ENCODE measurements around the gene YDJC. TPM values are rescaled to one million over a fixed set of nuclear protein-coding genes. Genes with fewer than 3 reads are reported as not detected.

YDJC gene
- total RNA-seq, 4 donors from 2014 or later: 5.2 to 10.8 (median 6.3) TPM

DNA sequence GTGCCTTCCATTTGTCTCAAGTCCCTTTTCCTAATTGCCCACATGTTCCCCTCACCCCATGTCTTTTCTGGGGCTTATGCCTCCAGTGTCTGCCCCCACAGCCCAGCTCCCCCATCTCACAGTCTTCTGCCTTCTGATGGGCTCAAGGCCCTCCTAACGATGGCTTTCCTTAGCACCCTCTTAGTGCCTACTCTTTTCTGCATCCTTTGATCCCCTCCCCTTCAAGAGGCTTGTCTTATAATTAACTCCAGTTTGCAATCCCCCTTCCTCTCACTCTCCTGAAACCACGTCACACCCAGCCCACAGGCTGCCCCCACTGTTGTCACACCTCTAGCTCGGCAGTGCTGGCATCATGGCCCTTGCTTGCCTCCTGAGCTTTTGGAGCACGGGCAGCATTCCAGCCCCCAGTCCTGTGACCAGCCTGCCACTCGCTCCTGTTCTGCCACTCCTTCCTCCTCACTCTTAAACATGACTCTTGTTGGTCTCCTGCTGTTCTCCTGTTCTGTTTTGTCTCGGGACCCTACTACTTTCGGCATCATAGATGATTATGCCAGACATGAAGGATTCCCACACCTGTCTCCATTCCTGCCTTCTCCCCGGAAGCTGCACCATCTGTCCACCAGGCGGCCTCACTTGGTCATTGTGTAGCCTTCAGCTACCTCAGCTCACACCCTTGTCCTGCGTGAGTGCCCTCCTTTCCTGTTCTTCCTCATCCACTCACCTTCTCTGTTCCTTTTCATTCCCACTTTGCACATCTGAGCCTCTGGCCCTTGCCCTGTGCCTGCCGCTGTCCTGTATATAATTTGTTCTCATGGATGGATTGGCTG lies 36.2 kb downstream of the YDJC start:
- TF ChIP-seq, protein P1, sequence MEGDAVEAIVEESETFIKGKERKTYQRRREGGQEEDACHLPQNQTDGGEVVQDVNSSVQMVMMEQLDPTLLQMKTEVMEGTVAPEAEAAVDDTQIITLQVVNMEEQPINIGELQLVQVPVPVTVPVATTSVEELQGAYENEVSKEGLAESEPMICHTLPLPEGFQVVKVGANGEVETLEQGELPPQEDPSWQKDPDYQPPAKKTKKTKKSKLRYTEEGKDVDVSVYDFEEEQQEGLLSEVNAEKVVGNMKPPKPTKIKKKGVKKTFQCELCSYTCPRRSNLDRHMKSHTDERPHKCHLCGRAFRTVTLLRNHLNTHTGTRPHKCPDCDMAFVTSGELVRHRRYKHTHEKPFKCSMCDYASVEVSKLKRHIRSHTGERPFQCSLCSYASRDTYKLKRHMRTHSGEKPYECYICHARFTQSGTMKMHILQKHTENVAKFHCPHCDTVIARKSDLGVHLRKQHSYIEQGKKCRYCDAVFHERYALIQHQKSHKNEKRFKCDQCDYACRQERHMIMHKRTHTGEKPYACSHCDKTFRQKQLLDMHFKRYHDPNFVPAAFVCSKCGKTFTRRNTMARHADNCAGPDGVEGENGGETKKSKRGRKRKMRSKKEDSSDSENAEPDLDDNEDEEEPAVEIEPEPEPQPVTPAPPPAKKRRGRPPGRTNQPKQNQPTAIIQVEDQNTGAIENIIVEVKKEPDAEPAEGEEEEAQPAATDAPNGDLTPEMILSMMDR (IDR thresholded peaks at IDR 0.05 in 4 of 5, conservative IDR thresholded peaks at IDR 0.05 in 1 of 5): no peak
- no peak for TF ChIP-seq POLR2A (IDR thresholded peaks at IDR 0.05)
- intact Hi-C loops (cut with DNase I; ENCODE audit: low total_unique reads): no loop called here
- H3K4me1 ChIP-seq: peaks cover 42 to 43% of the 10 kb centered on the region in 2 donors
- H3K4me3 ChIP-seq: no peak overlapping the region
- H3K27ac ChIP-seq: no peak overlapping the region
- ATAC-seq (peak in 1 of 2 donors; percentile 36), DNase-seq (no peak)
- in situ Hi-C loops (cut with MboI; ENCODE audit: low sequenced_read_pairs in 4 of 4): no loop called here
- H3K27me3 ChIP-seq: no peaks in the 10 kb centered on the region
- peaks cover 0 to 31% of the 10 kb centered on the region in 2 donors for H3K36me3 ChIP-seq
- no peaks in the 10 kb centered on the region for H3K9me3 ChIP-seq

DNA sequence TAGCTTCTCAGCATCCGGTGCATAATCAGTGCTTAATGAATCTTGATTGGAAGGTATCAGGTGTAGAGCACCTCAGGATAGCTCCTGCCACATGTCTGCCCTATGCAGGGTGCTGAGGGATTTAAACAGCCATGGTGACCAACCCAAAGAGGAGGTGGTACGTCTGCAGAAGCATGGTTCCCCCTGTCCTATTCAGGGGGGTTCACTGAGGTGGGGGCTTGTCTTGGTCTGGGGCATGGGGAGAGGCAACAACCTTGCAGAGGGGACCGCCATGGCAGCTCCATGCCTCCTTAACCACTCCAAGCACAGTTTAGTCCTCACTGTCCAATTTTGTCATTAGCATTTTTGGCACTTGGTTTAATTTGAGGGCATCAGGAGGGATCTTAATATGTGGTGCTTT lies 37.4 kb downstream of the YDJC start:
- TF ChIP-seq POLR2A (IDR thresholded peaks at IDR 0.05): no peak
- TF ChIP-seq, protein P1 (IDR thresholded peaks at IDR 0.05 in 4 of 5, conservative IDR thresholded peaks at IDR 0.05 in 1 of 5): no peak
- Histone ChIP-seq H3K4me1 (peaks cover 43 to 48% of the 10 kb centered on the region in 2 donors), H3K9me3 (no peaks in the 10 kb centered on the region), H3K27me3 (no peaks in the 10 kb centered on the region), H3K36me3 (peaks cover 0 to 31% of the 10 kb centered on the region in 2 donors), H3K4me3 (no peak overlapping the region), H3K27ac (no peak overlapping the region)
- intact Hi-C loops (cut with DNase I; ENCODE audit: low total_unique reads) (no loop called here), in situ Hi-C loops (cut with MboI; ENCODE audit: low sequenced_read_pairs in 4 of 4) (no loop called here)
- ATAC-seq (no peak), DNase-seq (no peak)

DNA sequence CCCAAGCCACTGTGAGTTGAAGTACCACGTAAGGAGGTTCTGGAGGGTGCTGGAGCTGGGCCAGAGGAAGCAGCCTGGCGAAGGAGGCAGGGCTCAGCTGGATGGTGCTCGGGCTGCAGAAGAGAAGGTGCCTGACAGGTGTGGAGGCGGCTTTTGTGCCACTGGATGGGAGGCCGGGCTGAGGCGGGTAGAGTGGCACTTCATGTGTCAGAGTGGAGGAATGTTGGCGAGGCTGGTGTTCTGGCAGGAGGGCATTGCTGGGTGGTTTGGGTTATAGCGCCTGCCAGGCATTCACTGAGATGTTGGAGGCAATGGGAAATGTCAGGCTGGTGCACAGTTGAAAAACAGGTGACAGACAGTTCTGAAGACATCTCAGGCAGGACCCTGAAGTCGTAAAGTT lies 38.1 kb downstream of the YDJC start:
- Histone ChIP-seq H3K36me3 (peaks cover 0 to 31% of the 10 kb centered on the region in 2 donors), H3K4me1 (peaks cover 43 to 53% of the 10 kb centered on the region in 2 donors), H3K4me3 (no peak overlapping the region), H3K27ac (no peak overlapping the region), H3K9me3 (no peaks in the 10 kb centered on the region), H3K27me3 (no peaks in the 10 kb centered on the region)
- TF ChIP-seq, protein P1 (IDR thresholded peaks at IDR 0.05 in 4 of 5, conservative IDR thresholded peaks at IDR 0.05 in 1 of 5): no peak
- no peak for TF ChIP-seq POLR2A (IDR thresholded peaks at IDR 0.05)
- peak; percentile 10 to 62 for DNase-seq
- in situ Hi-C loops (cut with MboI; ENCODE audit: low sequenced_read_pairs in 4 of 4) (no loop called here), intact Hi-C loops (cut with DNase I; ENCODE audit: low total_unique reads) (no loop called here)
- peak; percentile 58 to 91 for ATAC-seq

DNA sequence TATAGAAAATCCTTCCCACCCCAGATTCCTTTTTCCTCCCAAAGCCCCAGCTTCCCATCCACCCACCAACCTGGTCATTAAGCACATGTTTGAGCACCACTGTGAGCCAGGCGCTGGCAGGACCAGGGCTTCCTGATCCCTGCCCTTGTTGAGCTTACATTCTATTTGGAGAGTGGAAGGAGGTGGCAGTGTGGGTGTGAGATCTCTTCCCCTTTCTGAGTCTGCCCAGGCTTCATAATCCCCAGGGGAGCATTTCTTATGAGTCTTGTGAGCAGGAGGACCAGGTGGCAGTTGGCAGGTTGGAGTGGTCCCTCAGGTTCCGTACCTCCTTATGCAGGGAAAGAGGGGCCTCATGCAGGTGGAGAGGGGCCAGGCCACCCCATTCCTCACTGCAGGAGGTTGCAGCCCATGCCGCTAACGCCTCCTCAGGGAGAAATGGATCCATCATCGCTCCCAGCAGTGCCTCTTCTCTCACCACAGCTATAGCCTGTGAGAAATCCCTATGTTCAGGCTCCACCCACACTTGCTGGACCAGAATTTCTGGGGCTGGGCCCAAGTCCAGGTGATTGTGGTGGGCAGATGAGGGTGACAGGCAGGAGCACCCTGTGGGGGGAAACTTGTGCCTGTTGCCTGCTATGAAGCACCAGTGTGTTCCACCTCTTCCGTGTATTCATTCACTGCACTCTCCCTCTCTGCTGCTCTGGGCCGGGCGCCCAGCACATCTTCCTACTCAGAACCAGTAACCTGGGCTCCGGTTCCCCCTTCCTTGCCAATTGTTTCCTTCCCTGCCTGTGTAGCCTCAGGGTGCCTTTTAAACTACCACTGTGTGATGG lies 38.8 kb downstream of the YDJC start:
- DNase-seq (no peak), ATAC-seq (no peak)
- Histone ChIP-seq H3K9me3 (no peaks in the 10 kb centered on the region), H3K36me3 (peaks cover 0 to 29% of the 10 kb centered on the region in 2 donors), H3K27ac (no peak overlapping the region), H3K27me3 (no peaks in the 10 kb centered on the region), H3K4me1 (peaks cover 43 to 59% of the 10 kb centered on the region in 2 donors), H3K4me3 (no peak overlapping the region)
- TF ChIP-seq, protein P1 (IDR thresholded peaks at IDR 0.05 in 4 of 5, conservative IDR thresholded peaks at IDR 0.05 in 1 of 5): no peak
- no peak for TF ChIP-seq POLR2A (IDR thresholded peaks at IDR 0.05)
- intact Hi-C loops (cut with DNase I; ENCODE audit: low total_unique reads) (no loop called here), in situ Hi-C loops (cut with MboI; ENCODE audit: low sequenced_read_pairs in 4 of 4) (no loop called here)

Measured in gastrocnemius medialis (tissue), 4 donors.